GM23248 (cell line): ENCODE results near the gene DIABLO.

Source experiments
- EZH2 ChIP-seq: fragments of 200-600 bp; sonication (generic); IDR thresholded peaks from 2 replicates; pipeline ENCODE4 v1.6.1; 2018; ENCODE audit warnings: antibody characterized with exemption, mild to moderate bottlenecking; ENCODE audit not compliant: insufficient read depth, poor library complexity, severe bottlenecking
- EZH2phosphoT487 ChIP-seq: fragments of 200-600 bp; sonication (generic); IDR thresholded peaks from 2 replicates; pipeline ENCODE4 v1.6.1; 2018; ENCODE audit warnings: antibody characterized with exemption, moderate library complexity, mild to moderate bottlenecking, low read depth; ENCODE audit not compliant: insufficient read depth

- TF ChIP-seq EZH2phosphoT487 (no peak), EZH2 (no peak)
Measured at GRCh38 chr12:122171399-122171798, 54.5 kb downstream of the DIABLO start.
